ENCODE data around the gene B3GALT6.

Gene B3GALT6

GRCh38 chr1:1262758-1263157, 30.7 kb downstream of the B3GALT6 start:
- no peak for DNase-seq (ENCODE audit: low spot score)

GRCh38 chr1:1264026-1264425, 32.0 kb downstream of the B3GALT6 start:
- no peak for DNase-seq (ENCODE audit: low spot score)

- peak; percentile 90 for DNase-seq (ENCODE audit: low spot score)
Measured at GRCh38 chr1:1264868-1265272, 32.8 kb downstream of the B3GALT6 start.

- no peak for DNase-seq (ENCODE audit: low spot score)
Measured at GRCh38 chr1:1267488-1268283, 35.6 kb downstream of the B3GALT6 start.

- no peak for DNase-seq (ENCODE audit: low spot score)
Measured at GRCh38 chr1:1268284-1268682, 36.2 kb downstream of the B3GALT6 start.

GRCh38 chr1:1270813-1271212, 38.8 kb downstream of the B3GALT6 start:
- DNase-seq (ENCODE audit: low spot score) = peak; percentile 75

GRCh38 chr1:1272341-1273208, 40.5 kb downstream of the B3GALT6 start:
- DNase-seq (ENCODE audit: low spot score) = no peak

- peak; percentile 31 for DNase-seq (ENCODE audit: low spot score)
Measured at GRCh38 chr1:1273209-1273511, 41.1 kb downstream of the B3GALT6 start.

- peak; percentile 99 for DNase-seq (ENCODE audit: low spot score)
Measured at GRCh38 chr1:1273512-1274298, 41.7 kb downstream of the B3GALT6 start, which contains the start of gene UBE2J2. TSS of gene UBE2J2 (minus strand) at chr1:1273854. CDS start at chr1:1267992, 5,862 bp downstream.

- no peak for DNase-seq (ENCODE audit: low spot score)
Measured at GRCh38 chr1:1274299-1274930, 42.4 kb downstream of the B3GALT6 start.

GRCh38 chr1:1274931-1275431, 42.9 kb downstream of the B3GALT6 start:
- no peak for DNase-seq (ENCODE audit: low spot score)

GRCh38 chr1:1275836-1276235, 43.8 kb downstream of the B3GALT6 start:
- DNase-seq (ENCODE audit: low spot score) = no peak

GRCh38 chr1:1278620-1279019, 46.6 kb downstream of the B3GALT6 start:
- DNase-seq (ENCODE audit: low spot score) = no peak

GRCh38 chr1:1279028-1279427, 47.0 kb downstream of the B3GALT6 start:
- DNase-seq (ENCODE audit: low spot score) = no peak

GRCh38 chr1:1280782-1281481, 48.9 kb downstream of the B3GALT6 start:
- no peak for DNase-seq (ENCODE audit: low spot score)

GRCh38 chr1:1281533-1282321, 49.7 kb downstream of the B3GALT6 start:
- peak; percentile 57 for DNase-seq (ENCODE audit: low spot score)

GRCh38 chr1:1282998-1283397, 51.0 kb downstream of the B3GALT6 start:
- DNase-seq (ENCODE audit: low spot score) = no peak

- DNase-seq (ENCODE audit: low spot score) = peak; percentile 44
Measured at GRCh38 chr1:1283821-1284220, 51.8 kb downstream of the B3GALT6 start.

Data from GM03348 (cell line).